ENCODE measurements around the gene PTAR1.

PTAR1 gene

GRCh38 chr9:69672596-69673310 is 87.1 kb downstream of the PTAR1 start:
- peak; percentile 88 for DNase-seq

DNA sequence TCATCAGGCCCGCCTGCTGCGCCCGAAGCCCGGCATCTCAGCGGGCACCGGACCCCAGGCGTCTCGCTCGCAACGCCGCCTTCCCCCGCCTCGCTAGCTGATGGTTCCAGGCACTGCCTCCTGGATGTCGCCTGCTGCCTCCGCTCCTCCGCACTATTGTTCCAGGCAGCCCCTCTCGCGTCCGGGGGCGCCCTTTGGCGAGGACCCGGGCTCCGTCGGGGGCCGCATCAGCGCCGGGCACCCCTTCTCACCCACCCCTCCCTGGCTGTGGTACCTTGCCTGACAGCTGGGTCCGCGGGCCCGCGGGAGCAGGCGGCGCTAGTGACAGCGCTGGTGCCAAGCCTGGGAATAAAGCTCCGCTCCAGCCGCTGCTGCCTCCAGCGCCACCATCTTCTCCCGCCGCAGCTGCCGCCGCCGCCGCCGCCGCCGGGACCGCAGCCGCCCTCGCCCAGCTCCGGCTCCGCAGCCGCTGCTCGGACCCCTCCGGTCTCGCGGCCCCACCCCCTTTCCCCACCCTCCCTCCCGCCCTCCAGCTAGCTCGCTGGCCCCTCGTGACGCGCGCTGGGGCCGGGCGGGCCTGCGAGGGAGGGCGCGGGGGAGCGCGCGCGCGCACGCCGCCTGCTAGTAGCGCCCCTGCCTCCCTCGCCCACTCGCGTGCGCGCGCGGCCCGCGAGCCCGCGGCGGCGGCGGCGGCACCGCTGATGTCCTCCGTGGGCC is 87.8 kb downstream of the PTAR1 start, which contains the start of gene APBA1:
Gene APBA1, minus strand, starts transcription at position 493 of the 717 bp plus-strand sequence.
- peak; percentile 37 for DNase-seq

- no peak for DNase-seq
These were observed 88.4 kb downstream of the PTAR1 start for GRCh38 chr9:69671311-69671878.

GRCh38 chr9:69667306-69667705 is 92.5 kb downstream of the PTAR1 start:
- DNase-seq: no peak

DNA sequence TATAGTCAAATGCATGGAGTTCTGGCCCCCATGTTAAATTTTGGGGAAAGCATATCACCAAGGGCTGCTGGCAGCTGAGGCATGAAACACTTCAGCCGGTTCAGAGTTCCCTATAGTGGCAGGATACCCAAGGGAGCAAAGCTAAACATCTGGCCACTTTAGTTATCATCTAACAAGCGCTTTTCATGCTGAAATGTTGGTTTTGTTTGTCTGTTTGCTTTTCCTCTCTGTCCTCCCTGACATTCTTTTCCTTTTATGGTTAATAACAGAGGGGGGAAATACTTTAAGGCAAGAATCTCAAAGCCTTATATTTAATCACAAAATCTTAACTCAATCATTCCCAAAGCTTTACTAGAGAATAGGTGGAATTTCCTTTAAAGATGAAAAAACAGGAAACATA is 99.5 kb downstream of the PTAR1 start:
- DNase-seq: no peak
